HG02610 (cell line): ENCODE measurements around the gene FIG4.
"Not testable (repeated sequence)": the region's sequence is repeated elsewhere in the genome, so short reads cannot be mapped to it uniquely, and the experiment has no call there.

Source experiments
- ATAC-seq: cut with Tn5 transposase; IDR thresholded peaks from one replicate; pipeline ENCODE4 v1.9.1; 2021; ENCODE audit warnings: mild to moderate bottlenecking, moderate library complexity; ENCODE audit not compliant: unreplicated experiment

FIG4 gene

DNA sequence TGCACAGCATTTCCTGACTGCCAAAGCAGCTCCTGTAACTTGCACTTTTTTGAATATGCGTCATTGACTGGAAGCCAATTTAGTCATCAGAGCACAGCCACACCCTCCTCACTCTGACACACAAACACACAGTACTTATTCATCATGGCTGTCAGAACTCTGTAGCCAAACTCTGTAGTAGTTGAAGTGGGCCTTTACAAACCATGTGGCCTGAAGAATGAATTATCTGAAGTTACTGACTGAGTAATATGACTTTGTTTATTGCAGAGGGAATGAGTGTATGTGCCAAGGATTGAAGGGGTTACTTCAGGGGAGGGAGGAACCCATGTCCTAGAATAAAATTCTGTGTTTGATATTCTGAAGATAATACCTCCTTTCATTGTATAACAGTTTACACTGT lies 102.7 kb downstream of the FIG4 start:
- no peak for ATAC-seq

DNA sequence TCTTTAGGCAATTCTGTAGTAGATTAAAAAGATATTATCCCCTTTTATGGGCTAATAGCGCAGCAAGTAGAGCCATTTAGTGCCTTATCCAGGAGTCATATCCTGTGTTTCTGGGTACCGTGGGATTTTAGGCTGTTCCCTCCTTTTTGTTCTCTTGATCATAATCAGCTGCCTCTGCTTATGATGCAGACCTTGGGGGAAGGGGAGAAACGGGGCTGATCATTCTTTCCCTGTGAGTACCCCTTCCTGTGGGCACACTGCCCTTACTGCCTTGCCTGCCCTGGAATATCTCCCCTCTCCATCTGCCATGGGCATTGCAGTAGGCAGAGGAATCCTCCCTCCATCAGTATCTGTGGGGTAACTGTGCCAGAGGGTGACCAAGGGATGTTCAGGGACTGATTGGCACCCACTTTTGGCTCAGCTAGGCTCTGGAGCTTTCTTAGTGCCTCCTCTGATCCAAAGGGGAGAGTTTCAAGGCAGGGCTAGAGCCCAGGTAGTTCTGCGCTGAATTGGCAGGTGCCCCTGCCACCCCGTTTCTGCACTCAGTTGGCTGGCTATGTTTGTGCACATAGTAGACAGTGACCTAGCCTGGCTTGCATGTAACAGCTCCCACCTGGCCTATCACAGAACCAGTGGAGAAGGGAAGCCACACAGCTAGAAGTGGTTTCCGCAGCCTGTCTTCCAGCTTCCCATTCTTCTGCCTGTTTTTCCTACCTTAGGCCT lies 103.3 kb downstream of the FIG4 start:
- no peak for ATAC-seq

DNA sequence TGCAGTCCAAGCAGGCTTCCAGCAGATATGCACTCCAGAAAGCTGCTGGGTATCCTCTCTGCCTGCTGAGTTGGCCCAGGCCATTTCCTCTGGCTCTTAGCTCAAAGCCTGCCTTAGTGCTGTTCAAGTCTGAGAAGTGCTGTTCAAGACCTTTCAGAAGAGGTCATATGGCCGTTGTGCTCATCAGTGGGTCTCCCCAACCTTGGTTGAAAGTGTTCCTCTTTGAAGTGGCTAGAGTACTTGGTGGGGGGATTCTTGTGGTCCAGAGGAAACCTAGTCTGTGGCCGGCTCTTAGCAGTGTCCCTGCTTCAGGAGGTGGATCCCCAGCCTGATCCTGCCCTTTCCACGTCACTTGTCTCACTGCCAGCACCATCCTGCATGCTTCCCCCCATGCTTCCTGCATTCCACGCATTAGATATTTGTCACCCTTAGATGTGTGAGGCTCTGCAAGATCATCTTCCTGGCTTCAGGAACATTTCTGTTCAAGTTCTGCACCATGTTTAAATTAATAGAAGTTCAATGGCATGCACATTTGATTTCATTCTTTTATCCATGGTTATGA lies 105.0 kb downstream of the FIG4 start:
- ATAC-seq: no peak

DNA sequence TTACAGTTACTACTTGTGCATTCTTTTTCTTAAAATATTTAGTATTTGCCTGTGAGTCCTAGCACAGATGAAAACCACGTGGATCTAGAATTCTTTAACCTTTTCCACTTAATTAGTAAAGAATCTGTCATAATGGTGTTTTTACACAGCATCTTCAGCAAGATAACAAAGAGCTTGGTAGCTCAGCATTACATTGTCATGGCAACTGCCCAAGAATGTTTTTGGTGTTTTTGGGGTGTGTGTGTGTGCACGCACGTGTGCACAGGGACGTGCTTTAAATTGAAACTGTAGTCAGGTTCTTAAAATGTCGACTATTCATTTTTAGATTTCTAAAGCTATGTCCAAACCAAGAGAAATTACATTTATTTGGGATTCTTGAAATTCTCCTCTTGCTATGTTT lies 108.0 kb downstream of the FIG4 start:
- no peak for ATAC-seq

DNA sequence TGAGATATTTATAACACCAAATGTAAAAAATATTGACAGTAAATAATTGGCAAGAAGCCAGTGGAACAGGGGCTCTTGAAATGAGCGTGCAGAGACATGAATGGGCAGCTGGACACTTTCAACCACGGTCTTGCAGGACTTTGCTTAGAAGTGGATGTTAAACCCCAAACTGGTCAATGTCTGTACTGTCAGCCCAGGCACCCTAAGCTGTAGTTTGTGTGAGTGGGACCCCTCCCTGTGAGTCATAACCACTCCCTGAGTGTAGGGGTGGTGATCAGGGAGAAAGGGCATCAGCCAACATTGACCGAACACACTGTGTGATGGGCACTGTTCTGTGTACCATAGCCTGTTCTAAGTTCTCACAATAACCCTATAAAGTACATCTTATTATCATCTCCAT lies 108.6 kb downstream of the FIG4 start:
- no peak for ATAC-seq

DNA sequence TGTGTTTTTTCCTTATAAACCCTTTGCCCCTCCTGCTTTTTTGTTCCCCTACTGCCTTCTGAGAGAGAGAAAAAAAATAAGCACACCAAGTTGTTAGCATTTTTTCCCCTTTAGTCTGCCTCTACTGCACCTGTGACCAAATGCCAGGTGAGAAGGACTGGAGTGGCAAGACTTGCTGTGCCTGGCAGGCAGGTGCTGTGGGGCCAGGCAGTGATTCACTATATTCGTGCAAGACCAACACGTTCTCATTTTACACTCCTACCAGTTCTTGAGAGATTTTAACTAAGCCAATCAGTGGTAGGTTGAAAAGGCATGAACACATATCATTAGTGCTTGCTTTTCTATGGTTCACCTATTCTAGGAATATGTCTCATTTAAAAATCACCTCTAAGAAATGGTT lies 109.7 kb downstream of the FIG4 start:
- no peak for ATAC-seq

GRCh38 chr6:109801794-109802193 lies 110.7 kb downstream of the FIG4 start:
- no peak for ATAC-seq

GRCh38 chr6:109804020-109804419 lies 112.9 kb downstream of the FIG4 start:
- no peak for ATAC-seq

GRCh38 chr6:109807881-109808280 lies 116.8 kb downstream of the FIG4 start:
- no peak for ATAC-seq

- ATAC-seq: no peak
Observed at GRCh38 chr6:109808837-109809236, 117.7 kb downstream of the FIG4 start.

DNA sequence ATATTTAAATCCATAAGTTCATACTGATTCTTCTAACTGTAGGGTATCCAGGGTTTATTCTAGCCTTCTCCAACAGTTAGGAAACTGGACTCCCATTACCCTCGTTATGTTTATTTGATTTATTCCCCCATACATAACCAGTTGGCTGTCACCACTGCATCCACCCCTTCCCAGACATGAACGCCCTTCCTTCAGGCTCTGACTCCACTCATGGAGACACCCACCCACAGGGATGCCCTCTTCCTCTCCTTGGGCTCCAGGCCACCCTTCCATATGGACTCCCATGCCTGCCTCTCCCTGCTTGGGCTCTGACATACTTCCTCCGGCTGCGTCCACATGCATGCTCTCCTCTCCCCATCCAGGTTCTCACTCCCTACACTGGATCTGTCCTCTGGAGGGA lies 124.0 kb downstream of the FIG4 start:
- ATAC-seq: no peak

DNA sequence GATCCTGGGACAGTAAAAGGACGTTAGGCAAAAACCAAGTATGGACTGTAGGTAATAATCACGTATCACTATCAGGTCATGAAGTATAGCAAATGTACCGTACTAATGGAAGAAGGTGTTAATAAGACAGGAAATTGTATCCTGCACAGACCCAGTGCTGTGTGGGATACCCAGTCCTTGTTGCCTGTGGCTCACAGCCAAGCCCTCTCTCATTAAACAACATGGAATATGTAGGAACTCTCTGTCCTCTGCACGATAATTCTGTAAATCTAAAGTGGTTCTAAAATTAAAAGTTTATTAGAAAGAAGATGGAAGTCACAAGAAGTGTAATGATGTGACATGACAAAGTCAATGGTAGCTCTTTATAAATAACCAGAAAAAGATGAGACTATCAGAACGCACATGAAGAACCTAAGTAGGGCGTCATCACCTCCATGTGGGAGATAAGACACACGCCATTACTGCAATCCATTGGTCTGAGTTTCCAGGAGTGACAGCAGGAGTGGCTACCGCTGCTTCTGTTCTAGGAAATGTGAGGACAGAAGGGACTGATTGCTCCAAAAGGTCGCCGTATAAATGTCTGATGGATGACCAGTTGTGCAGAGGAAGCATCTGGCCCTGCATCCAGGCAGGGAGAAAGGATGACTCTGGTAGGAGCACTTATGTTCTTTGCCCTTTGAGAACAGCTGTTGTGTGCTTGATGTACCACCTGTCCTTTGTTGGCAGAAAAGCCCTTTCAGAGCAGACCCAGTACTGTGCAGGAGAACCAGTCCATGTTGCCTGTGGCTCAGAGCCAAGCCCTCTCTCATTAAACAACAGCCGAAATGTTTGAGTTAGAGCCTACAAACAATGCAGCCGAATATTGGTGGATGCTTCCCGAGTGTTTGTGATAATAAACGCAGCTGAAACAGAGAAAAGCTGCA lies 125.6 kb downstream of the FIG4 start:
- no peak for ATAC-seq

GRCh38 chr6:109820706-109821350 lies 129.7 kb downstream of the FIG4 start:
- ATAC-seq: no peak

DNA sequence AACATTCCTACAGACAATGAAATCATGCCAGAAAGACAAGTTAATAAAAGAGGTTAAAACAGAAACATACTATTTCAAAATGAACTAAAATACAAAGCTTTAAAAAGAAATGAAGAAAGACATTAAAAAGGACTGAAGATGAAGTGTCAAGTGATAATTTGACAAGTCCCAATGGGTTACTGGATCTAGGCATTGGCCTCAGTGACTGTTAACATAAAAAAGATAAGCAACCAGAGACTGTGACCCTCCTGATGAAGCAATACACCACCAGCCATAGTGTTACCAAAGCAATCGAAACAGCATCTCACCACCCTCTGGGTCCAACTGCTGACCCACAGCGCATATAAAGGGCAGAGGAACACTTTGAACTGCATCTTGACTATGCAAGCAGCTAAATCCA lies 130.3 kb downstream of the FIG4 start:
- no peak for ATAC-seq

DNA sequence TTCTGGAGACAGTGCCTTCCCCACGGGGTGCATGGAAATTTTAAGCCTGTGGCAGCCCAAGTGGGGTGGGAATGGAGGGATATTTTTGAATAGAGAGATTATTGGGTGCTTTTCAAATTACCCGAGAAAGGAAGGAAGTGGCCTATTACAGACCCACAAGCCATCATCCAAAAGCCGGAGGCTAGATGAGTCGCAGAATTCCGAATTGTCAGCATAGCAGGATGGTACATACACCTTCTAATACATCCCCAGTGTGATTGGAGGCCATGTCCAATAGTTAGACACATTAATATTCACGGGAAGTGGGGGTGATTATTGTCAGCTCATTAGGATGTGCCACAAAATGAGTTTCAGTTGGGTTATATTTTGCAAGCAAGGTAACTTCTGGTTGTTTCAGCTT lies 133.0 kb downstream of the FIG4 start:
- no peak for ATAC-seq

DNA sequence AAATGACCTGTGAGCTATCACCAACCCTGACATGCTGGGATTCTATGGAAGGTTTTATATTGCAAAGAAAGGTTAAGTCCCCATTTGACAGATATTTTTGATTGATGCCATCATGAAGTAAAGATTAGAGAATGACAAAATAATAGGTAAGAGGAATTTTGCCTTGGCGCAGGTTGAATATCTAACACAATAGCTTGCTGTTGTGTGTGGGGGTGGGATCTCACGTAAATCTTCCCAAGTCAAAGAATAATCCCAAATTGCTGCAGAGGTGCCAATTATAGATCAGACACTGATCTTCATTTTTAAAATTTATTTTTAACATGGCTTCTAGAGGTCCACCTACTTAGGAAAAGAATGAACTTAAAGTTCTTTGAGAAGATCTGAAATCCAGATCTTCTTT lies 135.5 kb downstream of the FIG4 start:
- ATAC-seq: no peak

- ATAC-seq: not testable (repeated sequence)
Observed at GRCh38 chr6:109831352-109831751, 140.3 kb downstream of the FIG4 start.

- no peak for ATAC-seq
Observed at GRCh38 chr6:109834131-109834530, 143.0 kb downstream of the FIG4 start.

GRCh38 chr6:109834595-109835437 lies 143.7 kb downstream of the FIG4 start:
- ATAC-seq: no peak

- no peak for ATAC-seq
Observed at GRCh38 chr6:109840034-109840433, 148.9 kb downstream of the FIG4 start.
